Suprapubic skin (tissue), 4 donors: ENCODE data around the gene FKBP6. TPM values are rescaled to one million over a fixed set of nuclear protein-coding genes. Genes with fewer than 3 reads are reported as not detected.

Experiments
- DNase-seq, 2 donors: peaks; one replicate each; pipeline ENCODE4 v3.0.0-alpha.2; 2019; ENCODE audit warnings: low spot score in 2 of 2
- H3K27ac ChIP-seq: fragments of 200-600 bp; sonication (generic); one replicate; pipeline ENCODE4 v1.5.1; 2019
- H3K27me3 ChIP-seq: fragments of 200-600 bp; sonication (generic); one replicate; pipeline ENCODE4 v1.5.1; 2019
- H3K36me3 ChIP-seq: fragments of 200-600 bp; sonication (generic); one replicate; pipeline ENCODE4 v1.5.1; 2019
- H3K4me1 ChIP-seq: fragments of 200-600 bp; sonication (generic); one replicate; pipeline ENCODE4 v1.5.1; 2019
- H3K4me3 ChIP-seq: fragments of 200-600 bp; sonication (generic); one replicate; pipeline ENCODE4 v1.5.1; 2019; ENCODE audit warnings: mild to moderate bottlenecking
- H3K9me3 ChIP-seq: fragments of 200-600 bp; sonication (generic); one replicate; pipeline ENCODE4 v1.5.1; 2019
- CTCF ChIP-seq, 2 donors: fragments of 200-600 bp in 1 of 2; fragments of 450-650 bp in 1 of 2; sonication (generic) in 1 of 2; IDR thresholded peaks; one replicate each; pipeline ENCODE4 v1.5.1; 2016 to 2019; ENCODE audit warnings: antibody characterized with exemption in 2 of 2, mild to moderate bottlenecking in 1 of 2, moderate library complexity in 1 of 2
- EP300 ChIP-seq: sonication (generic); formaldehyde crosslinking; IDR thresholded peaks from one replicate; pipeline ENCODE4 v1.6.1; 2017; ENCODE audit warnings: antibody characterized with exemption
- POLR2A ChIP-seq, 2 donors: fragments of 450-650 bp; IDR thresholded peaks; one replicate each; pipeline ENCODE4 v1.6.1; 2017; ENCODE audit warnings: antibody characterized with exemption in 2 of 2, mild to moderate bottlenecking in 2 of 2, moderate library complexity in 2 of 2
- POLR2AphosphoS5 ChIP-seq, 3 donors: sonication (generic); formaldehyde crosslinking; IDR thresholded peaks; one replicate each; pipeline ENCODE4 v1.6.1; 2017; ENCODE audit warnings: antibody characterized with exemption in 3 of 3
- WGBS: methylation state at CpG from one replicate; pipeline ENCODE4 v1.1.5; 2018; 5-methylcytosine and 5-hydroxymethylcytosine counted together
- total RNA-seq, 4 donors: library from RNA; depleted of rRNA; stranded (reverse); fragments of >200 nt; gene quantifications; one replicate each; pipeline ENCODE4 v1.1.0, GENCODE V29; 2016

Gene FKBP6
- total RNA-seq, 4 donors from 2014 or later: not detected

- Histone ChIP-seq H3K36me3 (no peaks in the 10 kb centered on the region), H3K27me3 (no peaks in the 10 kb centered on the region), H3K4me1 (no peaks in the 10 kb centered on the region), H3K27ac (no peak overlapping the region), H3K9me3 (no peaks in the 10 kb centered on the region), H3K4me3 (no peak overlapping the region)
- DNase-seq: no peak
- WGBS: 68% methylated on average over 6 of the region's 6 CpGs
- TF ChIP-seq CTCF (IDR thresholded peaks at IDR 0.05) (no peak), POLR2A (IDR thresholded peaks at IDR 0.05) (no peak), POLR2AphosphoS5 (IDR thresholded peaks at IDR 0.05) (no peak), EP300 (no peak)
These were observed 4.5 kb downstream of the FKBP6 start for GRCh38 chr7:73332447-73332846.

- Histone ChIP-seq H3K36me3 (no peaks in the 10 kb centered on the region), H3K27ac (no peak overlapping the region), H3K27me3 (peaks cover 2% of the 10 kb centered on the region), H3K4me1 (peaks cover 5% of the 10 kb centered on the region), H3K4me3 (no peak overlapping the region), H3K9me3 (no peaks in the 10 kb centered on the region)
- TF ChIP-seq POLR2A (IDR thresholded peaks at IDR 0.05) (no peak), CTCF (IDR thresholded peaks at IDR 0.05) (no peak), POLR2AphosphoS5 (IDR thresholded peaks at IDR 0.05) (no peak), EP300 (no peak)
- DNase-seq: no peak
- WGBS: 64% methylated on average over 10 of the region's 10 CpGs
These were observed 10.4 kb downstream of the FKBP6 start for GRCh38 chr7:73338321-73338720.

- no peak overlapping the region for H3K27ac ChIP-seq
- no peak for DNase-seq
- peaks cover 2% of the 10 kb centered on the region for H3K27me3 ChIP-seq
- H3K4me3 ChIP-seq: no peak overlapping the region
- H3K4me1 ChIP-seq: peaks cover 5% of the 10 kb centered on the region
- TF ChIP-seq CTCF (IDR thresholded peaks at IDR 0.05): no peak
- TF ChIP-seq POLR2A (IDR thresholded peaks at IDR 0.05): no peak
- no peak for TF ChIP-seq POLR2AphosphoS5 (IDR thresholded peaks at IDR 0.05)
- no peak for TF ChIP-seq EP300
- H3K9me3 ChIP-seq: no peaks in the 10 kb centered on the region
- 73% methylated on average over 7 of the region's 7 CpGs for WGBS
- no peaks in the 10 kb centered on the region for H3K36me3 ChIP-seq
These were observed 12.6 kb downstream of the FKBP6 start for GRCh38 chr7:73340514-73340913.

GRCh38 chr7:73341877-73342276, 13.9 kb downstream of the FKBP6 start:
- Histone ChIP-seq H3K9me3 (no peaks in the 10 kb centered on the region), H3K27ac (no peak overlapping the region), H3K27me3 (peaks cover 9% of the 10 kb centered on the region), H3K4me1 (peaks cover 5% of the 10 kb centered on the region), H3K4me3 (no peak overlapping the region), H3K36me3 (no peaks in the 10 kb centered on the region)
- no peak for TF ChIP-seq POLR2A (IDR thresholded peaks at IDR 0.05)
- TF ChIP-seq POLR2AphosphoS5 (IDR thresholded peaks at IDR 0.05): no peak
- no peak for TF ChIP-seq CTCF (IDR thresholded peaks at IDR 0.05)
- no peak for TF ChIP-seq EP300
- 56% methylated on average over 8 of the region's 8 CpGs for WGBS
- DNase-seq: no peak

GRCh38 chr7:73342645-73343044, 14.7 kb downstream of the FKBP6 start:
- Histone ChIP-seq H3K4me1 (peaks cover 5% of the 10 kb centered on the region), H3K4me3 (no peak overlapping the region), H3K27me3 (peaks cover 9% of the 10 kb centered on the region), H3K9me3 (no peaks in the 10 kb centered on the region), H3K27ac (no peak overlapping the region), H3K36me3 (no peaks in the 10 kb centered on the region)
- TF ChIP-seq POLR2AphosphoS5 (IDR thresholded peaks at IDR 0.05): no peak
- no peak for TF ChIP-seq POLR2A (IDR thresholded peaks at IDR 0.05)
- no peak for TF ChIP-seq CTCF (IDR thresholded peaks at IDR 0.05)
- TF ChIP-seq EP300: no peak
- no peak for DNase-seq
- 42% methylated on average over 8 of the region's 8 CpGs for WGBS
